ENCODE results near the gene MPPED2.

- no peak for TF ChIP-seq CTCF (IDR thresholded peaks at IDR 0.05; ENCODE audit: borderline replicate concordance, extremely low read depth, low read length, poor library complexity, severe bottlenecking)
- no peak for TF ChIP-seq EZH2 (IDR thresholded peaks at IDR 0.05; ENCODE audit: borderline replicate concordance, low read depth, low read length, severe bottlenecking)
Observed at GRCh38 chr11:30471244-30471643, 114.9 kb downstream of the MPPED2 start.

Measured in DND-41 (cell line).